Kidney glomerular epithelial cell (primary cell): ENCODE data around the gene ABCD1.
"Not testable (repeated sequence)": the region's sequence is repeated elsewhere in the genome, so short reads cannot be mapped to it uniquely, and the experiment has no call there.

ENCODE experiments used
- DNase-seq: peaks from one replicate; lab custom pipeline; 2025; lab: John Stamatoyannopoulos, UW

The ABCD1 gene

GRCh38 chrX:153734871-153735270 is 10.2 kb downstream of the ABCD1 start:
- no peak for DNase-seq

GRCh38 chrX:153735274-153735673 is 10.6 kb downstream of the ABCD1 start:
- no peak for DNase-seq

DNA sequence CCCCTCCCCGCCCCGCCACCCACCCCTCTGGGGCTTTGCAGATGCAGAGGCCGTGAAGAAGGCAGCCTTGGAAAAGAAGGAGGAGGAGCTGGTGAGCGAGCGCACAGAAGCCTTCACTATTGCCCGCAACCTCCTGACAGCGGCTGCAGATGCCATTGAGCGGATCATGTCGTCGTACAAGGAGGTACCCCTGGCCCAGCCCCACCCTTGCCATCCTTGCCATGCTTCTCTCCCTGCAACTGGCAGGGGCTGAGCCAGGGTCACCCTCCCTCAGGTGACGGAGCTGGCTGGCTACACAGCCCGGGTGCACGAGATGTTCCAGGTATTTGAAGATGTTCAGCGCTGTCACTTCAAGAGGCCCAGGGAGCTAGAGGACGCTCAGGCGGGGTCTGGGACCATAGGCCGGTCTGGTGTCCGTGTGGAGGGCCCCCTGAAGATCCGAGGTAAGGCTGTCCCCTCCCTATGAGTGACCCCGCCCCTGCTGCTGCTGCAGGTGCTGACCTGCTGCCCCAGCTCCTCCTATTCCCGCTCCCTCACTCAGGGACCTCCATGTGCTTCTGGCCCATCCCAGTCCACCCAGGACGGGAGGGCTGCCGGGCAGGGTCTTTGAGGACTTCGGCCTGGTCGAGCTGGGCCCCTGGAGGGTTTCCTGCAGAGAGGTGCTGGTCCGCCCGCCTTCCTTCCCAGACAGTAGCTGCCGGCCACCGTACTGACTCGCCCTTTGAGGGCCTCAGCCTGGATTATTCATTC is 11.6 kb downstream of the ABCD1 start:
- DNase-seq: no peak

DNA sequence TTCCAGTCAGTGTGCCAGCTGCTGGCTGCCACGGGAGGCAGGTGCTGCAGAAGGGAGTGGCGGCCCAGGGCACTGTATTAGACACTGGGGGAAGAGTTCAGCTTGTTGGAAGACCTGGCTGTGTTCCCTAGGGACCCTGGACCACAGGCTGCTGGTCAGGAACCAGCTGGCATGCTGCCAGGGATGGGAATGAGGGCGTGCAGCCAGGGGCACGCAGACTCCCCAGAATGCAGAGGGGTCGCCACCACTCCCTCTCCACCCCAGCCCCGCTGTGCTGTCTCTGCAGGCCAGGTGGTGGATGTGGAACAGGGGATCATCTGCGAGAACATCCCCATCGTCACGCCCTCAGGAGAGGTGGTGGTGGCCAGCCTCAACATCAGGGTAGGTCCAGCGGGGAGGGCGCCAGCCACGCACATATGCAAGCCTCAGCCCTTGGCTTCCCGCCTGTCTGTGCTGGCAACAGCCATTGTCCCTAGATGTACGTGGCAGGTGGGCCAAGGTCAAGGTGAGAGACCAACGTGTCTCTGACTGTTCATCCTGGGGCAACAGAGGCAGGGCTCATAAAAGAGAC is 12.3 kb downstream of the ABCD1 start:
- no peak for DNase-seq

- no peak for DNase-seq
Observed at GRCh38 chrX:153738056-153738605, 13.5 kb downstream of the ABCD1 start.

GRCh38 chrX:153739754-153740486 is 15.3 kb downstream of the ABCD1 start:
- DNase-seq: no peak

- no peak for DNase-seq
Observed at GRCh38 chrX:153740631-153741222, 16.1 kb downstream of the ABCD1 start.

GRCh38 chrX:153741446-153741845 is 16.8 kb downstream of the ABCD1 start:
- DNase-seq: no peak

DNA sequence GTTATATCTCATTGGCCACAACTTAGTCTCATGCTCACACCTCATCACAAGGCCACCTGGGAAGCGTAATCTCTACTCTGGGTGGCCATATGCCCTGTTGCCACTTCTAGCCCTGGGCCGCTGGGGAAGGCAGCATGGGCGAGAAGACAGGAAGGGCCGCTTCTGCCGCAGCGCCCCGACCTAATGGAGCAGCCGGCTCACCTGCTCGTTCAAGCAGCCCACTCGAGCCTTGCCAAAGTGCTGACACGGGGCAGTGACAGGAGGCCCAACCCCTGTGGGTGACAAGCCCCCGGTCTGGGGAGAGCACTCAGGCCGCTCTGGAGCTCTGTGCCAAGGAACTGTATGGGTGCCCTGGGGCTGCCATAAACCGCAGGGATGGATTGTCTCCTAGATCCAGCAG is 17.5 kb downstream of the ABCD1 start:
- DNase-seq: not testable (repeated sequence)

GRCh38 chrX:153742796-153743467 is 18.3 kb downstream of the ABCD1 start:
- DNase-seq: not testable (repeated sequence)

- not testable (repeated sequence) for DNase-seq
Observed at GRCh38 chrX:153743468-153744209, 19.0 kb downstream of the ABCD1 start.

- DNase-seq: no peak
Observed at GRCh38 chrX:153744210-153745066, 19.8 kb downstream of the ABCD1 start.

- not testable (repeated sequence) for DNase-seq
Observed at GRCh38 chrX:153745067-153745433, 20.4 kb downstream of the ABCD1 start.

GRCh38 chrX:153746359-153746758 is 21.7 kb downstream of the ABCD1 start:
- DNase-seq: no peak

GRCh38 chrX:153746991-153747390 is 22.3 kb downstream of the ABCD1 start:
- not testable (repeated sequence) for DNase-seq

DNA sequence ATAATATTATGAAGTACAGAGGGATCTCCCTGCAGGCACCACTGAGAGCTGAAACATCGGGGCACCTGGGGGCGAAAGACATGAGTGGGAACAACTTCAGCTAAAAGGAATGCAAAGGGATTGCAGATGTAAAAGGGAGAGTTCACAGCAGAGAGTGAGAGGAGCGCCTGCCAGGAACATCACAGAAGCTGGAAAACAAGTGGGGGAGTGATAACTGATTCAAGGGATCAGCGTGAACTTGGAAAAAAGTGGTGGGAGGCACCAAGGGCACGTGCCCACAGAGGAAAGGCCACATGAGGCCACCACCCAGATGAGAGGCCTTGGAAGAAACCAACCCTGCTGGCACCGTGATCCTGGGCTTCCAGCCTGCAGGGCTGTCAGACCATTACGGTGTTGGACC is 24.4 kb downstream of the ABCD1 start:
- not testable (repeated sequence) for DNase-seq

DNA sequence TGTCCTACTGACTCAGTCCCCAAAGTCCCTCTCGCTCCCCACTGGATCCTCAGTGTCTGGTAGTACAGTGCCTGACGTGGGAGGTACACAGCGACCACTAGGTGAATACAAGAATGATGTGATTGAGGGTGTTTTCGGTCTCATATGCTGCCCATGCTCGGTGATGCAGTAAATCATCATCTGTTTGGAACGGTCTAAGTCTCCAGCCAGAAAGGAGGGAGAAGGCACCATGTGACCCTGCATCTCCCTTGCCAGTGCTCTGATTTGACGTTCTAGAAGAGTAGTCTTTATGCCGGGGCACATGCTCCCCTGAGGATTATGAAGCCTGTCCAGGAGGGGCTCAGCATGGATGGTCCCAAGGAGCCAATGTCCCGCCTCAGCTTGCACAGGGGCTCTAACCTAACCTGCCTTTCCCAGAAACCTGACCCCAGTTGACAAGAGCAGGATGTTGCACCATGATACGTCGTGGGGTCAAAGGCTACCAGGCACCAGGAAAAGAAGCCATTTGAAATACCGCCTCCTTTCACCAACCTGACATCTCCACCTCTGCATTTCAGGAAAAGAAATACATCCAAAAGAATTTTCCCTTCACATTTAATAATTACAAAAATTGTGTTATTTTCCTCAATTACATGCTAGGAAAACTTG is 25.6 kb downstream of the ABCD1 start:
- no peak for DNase-seq

- DNase-seq: no peak
Observed at GRCh38 chrX:153755136-153755535, 30.5 kb downstream of the ABCD1 start.

DNA sequence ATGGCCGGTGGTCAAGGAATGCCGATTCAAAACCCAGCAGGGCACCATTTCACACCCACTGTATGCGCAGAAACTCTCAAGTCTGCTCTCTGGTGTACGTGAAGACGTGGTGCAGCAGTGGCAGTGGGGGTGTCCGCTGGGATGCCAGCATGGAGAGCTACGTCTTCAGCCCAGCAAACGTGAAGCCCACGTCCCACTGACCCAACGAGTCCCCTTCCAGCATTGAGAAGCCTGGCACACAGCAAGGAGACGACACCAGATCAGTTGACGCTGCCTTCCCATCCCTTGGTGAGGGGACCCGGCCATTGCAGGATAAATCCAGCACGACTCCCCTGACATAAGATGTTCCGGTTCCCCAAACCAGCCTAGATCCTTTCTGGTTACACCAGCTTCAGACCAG is 37.2 kb downstream of the ABCD1 start:
- DNase-seq: no peak
